GM19025 (cell line): ENCODE results near the gene TMC3.

Experiments used
- ATAC-seq: cut with Tn5 transposase; IDR thresholded peaks from one replicate; pipeline ENCODE4 v1.9.1; 2021; ENCODE audit warnings: mild to moderate bottlenecking, low read depth, moderate library complexity; ENCODE audit not compliant: unreplicated experiment

TMC3 gene

DNA sequence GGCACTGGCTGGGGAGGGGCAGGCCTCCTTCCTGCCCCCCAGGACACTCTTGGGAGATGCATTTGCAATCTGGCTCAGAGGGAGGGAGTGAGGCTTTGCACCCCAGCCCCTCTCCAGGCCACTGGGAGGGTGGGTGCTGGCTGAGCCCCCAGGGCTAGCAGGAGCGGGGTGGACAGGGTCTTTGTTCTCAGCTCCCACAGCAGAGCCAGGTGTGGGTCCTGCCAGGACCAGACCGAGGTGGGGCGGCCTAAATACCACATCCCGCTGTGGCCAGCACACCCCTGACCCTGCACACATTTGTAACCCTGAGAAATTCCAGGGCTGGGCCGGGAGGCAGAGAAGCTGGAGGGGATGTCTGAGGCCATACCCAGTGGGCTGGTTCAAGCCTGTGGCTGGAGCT, 91.1 kb downstream of the TMC3 start:
- ATAC-seq: no peak

DNA sequence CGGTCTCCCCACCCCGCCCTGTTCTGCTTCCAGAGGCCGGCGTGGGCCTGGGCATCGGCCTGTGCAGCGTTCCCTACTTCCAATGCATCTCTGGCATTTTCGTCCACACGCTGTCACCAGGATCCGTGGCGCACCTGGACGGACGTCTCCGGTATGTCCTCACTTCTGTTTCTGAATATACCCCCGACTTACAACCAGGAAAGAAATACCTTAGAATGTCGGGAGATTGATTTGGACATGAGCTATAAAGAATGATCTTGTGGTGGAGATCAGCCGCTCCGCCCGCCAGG, 91.5 kb downstream of the TMC3 start:
- ATAC-seq: no peak

DNA sequence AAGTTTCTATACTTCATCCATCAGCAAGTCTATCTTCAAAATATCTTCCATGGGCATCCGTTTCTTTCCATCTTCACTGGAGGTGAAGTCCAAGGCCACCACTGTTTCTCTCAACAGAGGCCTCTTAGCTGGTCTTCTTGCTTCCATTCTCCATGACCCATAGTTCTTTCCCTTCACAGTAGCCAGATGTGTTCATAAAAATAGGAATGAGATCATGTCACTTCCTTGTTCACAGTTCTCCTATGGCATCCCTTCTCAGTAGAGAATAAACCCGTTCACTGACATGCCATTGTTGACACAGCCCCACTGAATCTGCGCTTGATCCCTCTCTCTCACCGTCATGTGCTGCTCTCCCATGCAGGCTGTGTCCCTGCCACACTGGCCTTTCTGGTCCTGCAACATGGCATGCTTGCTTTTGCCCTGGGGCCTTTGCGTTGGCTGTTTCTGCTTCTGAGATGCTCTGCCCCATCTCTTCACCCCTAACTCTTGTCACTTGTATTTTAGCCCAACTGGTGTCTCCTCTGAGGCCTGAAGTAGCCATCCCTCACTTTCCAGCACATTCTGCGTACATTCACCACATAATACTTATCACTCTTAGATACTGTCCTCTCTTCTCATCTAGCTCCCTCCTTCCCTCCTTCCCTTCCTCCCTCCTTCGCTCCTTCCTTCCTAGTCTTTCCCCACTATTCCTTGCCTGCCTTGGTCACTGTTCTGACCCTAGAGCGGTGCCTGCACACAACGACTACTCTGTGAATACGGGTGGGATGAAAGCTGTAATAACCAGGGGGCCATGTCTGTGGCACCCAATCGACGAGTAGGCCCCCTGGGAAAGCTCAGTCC, 92.0 kb downstream of the TMC3 start:
- ATAC-seq: no peak

DNA sequence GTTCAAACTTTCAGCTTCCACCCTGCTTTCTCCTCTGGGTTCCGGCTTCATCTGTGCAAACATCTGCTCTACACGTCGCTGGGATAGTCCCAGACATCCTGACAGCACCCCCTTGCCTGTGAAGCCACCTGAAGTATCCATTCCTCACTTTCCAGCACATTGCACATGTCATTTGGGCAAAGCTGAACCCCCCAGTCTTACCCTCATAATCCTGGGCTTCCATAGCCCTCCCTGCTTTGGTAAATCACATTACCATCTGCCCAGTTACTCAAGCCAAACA, 92.6 kb downstream of the TMC3 start:
- ATAC-seq: no peak
